Fibroblast of skin of right quadriceps (primary cell): Measurements from ENCODE around the gene SOX8.
A peak's percentile ranks its signal among the peaks of the same experiment; 100 is the strongest.

Experiments used
- DNase-seq: peaks from one replicate; pipeline ENCODE4 v3.0.0-alpha.2; 2013

The SOX8 gene

GRCh38 chr16:1010251-1010650, 28.7 kb downstream of the SOX8 start:
- DNase-seq: no peak

GRCh38 chr16:1010815-1011214, 29.2 kb downstream of the SOX8 start:
- no peak for DNase-seq

- no peak for DNase-seq
Measured at GRCh38 chr16:1011316-1012082, 29.9 kb downstream of the SOX8 start.

GRCh38 chr16:1012135-1012534, 30.6 kb downstream of the SOX8 start:
- DNase-seq: no peak

GRCh38 chr16:1012722-1013592, 31.4 kb downstream of the SOX8 start:
- no peak for DNase-seq

- DNase-seq: no peak
Measured at GRCh38 chr16:1013593-1013900, 32.0 kb downstream of the SOX8 start.

- no peak for DNase-seq
Measured at GRCh38 chr16:1014221-1014620, 32.7 kb downstream of the SOX8 start.

- DNase-seq: no peak
Measured at GRCh38 chr16:1014771-1015495, 33.4 kb downstream of the SOX8 start.

- no peak for DNase-seq
Measured at GRCh38 chr16:1018447-1019198, 37.1 kb downstream of the SOX8 start.

GRCh38 chr16:1019231-1020090, 37.9 kb downstream of the SOX8 start:
- peak; percentile 23 for DNase-seq

- DNase-seq: no peak
Measured at GRCh38 chr16:1020091-1020399, 38.5 kb downstream of the SOX8 start.

- DNase-seq: no peak
Measured at GRCh38 chr16:1020591-1020990, 39.0 kb downstream of the SOX8 start.

- DNase-seq: no peak
Measured at GRCh38 chr16:1021553-1022160, 40.1 kb downstream of the SOX8 start.

- no peak for DNase-seq
Measured at GRCh38 chr16:1022466-1022865, 40.9 kb downstream of the SOX8 start.

- DNase-seq: no peak
Measured at GRCh38 chr16:1024138-1024537, 42.6 kb downstream of the SOX8 start.

- DNase-seq: peak; percentile 28
Measured at GRCh38 chr16:1025183-1025809, 43.7 kb downstream of the SOX8 start.

GRCh38 chr16:1026057-1026783, 44.6 kb downstream of the SOX8 start:
- no peak for DNase-seq

- no peak for DNase-seq
Measured at GRCh38 chr16:1026784-1027500, 45.4 kb downstream of the SOX8 start.

GRCh38 chr16:1027501-1027815, 45.9 kb downstream of the SOX8 start:
- no peak for DNase-seq

GRCh38 chr16:1028056-1028455, 46.5 kb downstream of the SOX8 start:
- no peak for DNase-seq
